GM18499 (cell line): Measurements from ENCODE around the gene ITPR2.
A peak's percentile ranks its signal among the peaks of the same experiment; 100 is the strongest.

Source experiments
- ATAC-seq: cut with Tn5 transposase; IDR thresholded peaks from one replicate; pipeline ENCODE4 v1.9.1; 2021; ENCODE audit warnings: moderate number of reproducible peaks; ENCODE audit not compliant: insufficient read depth, unreplicated experiment

The ITPR2 gene

GRCh38 chr12:26499979-26500640 is 332.9 kb downstream of the ITPR2 start:
- no peak for ATAC-seq

- ATAC-seq: no peak
Measured at GRCh38 chr12:26496170-26496569, 336.8 kb downstream of the ITPR2 start.

DNA sequence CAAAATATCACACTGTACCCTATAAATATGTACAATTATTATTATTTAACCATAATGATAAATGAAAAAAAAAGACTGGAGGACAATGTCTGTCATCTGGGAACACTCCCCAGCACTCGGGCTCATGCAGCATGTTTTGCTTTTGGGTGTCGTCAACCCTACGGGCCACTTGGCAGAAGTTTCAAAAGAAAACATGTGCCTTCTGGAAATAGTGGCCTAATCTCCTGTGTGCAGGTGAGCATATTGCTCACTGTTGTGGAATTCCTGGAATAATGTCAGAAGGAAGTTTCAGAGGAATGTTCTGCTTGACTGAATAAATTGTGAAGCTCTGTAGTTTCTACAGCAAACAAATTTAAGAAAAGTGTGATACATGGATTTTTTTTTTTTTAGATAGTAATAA is 339.3 kb downstream of the ITPR2 start:
- ATAC-seq: no peak

DNA sequence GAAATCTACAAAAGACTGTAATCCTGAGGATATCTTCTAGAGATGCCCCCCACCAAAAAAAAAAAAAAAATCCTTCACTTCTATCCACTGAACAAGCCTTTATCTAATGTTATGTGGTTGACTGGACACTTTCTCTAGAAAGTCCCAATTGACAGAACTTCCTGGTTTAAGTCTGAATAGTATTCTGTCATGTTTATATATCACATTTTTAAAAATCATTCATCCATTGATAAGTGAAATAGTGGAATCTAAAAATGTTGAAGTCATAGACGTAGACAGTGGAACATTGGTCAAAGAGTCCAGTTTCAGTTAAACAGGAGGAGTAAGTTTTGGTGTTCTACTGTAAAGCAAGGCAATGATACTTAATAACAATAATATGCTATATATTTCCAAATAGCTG is 340.6 kb downstream of the ITPR2 start:
- ATAC-seq: no peak

DNA sequence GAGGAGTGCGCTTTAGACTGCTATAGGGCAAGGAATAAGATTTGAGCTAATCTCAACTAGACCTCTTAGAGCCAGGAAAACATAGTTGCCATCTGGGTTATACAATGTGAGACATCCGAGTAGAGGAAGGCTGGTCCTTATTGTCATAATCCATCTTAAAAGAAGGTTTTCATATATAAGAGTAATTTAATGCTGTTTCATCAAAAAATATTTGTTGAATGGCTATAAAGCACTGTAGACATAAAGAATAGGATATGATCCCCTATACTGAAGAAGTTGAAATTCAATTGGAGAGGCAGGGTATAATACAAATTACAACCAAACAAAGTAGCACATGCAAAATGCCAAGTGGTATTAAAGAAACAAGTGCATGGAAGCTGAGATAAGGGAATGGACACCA is 343.1 kb downstream of the ITPR2 start:
- ATAC-seq: no peak

DNA sequence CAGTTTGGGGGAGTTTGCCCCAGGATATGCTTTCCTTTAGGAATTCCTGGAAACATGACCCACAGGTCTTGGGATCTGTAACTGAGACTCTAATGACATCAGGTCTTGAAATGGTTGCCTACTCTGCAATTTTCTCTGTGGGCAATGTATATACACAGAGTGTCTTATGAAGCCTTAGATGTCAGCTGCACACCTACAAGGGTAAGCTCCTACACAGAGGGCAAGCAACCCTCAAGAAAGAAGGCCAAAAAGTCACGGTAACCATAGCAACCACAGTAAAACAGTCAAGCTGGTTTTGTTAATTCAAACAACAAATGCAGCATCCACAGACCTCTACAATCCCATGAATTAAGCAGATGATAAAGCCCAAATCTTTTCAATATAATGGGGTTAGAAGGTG is 344.6 kb downstream of the ITPR2 start:
- ATAC-seq: no peak

GRCh38 chr12:26473291-26473690 is 359.7 kb downstream of the ITPR2 start:
- peak; percentile 78 for ATAC-seq

- peak; percentile 79 for ATAC-seq
Measured at GRCh38 chr12:26471560-26471959, 361.4 kb downstream of the ITPR2 start.

GRCh38 chr12:26469421-26470180 is 363.4 kb downstream of the ITPR2 start:
- no peak for ATAC-seq

DNA sequence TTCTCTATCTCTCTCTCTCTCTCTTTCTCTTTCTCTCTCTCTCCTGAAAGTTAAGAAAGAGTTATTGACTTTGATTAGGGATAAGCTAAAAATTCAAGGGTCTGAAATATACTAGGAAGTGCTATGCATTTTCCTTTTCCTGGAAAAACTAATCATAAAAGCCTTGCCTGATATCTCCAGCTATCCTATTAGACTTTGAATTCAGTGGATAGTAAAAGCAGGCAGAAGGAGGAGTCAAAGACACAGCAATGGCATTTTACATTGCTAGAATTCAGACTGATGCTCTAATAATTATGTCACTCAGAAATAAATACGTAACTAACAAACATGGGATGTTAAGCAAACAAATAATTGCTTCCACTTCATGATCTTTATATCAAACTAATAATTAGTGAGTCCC is 365.6 kb downstream of the ITPR2 start:
- ATAC-seq: no peak

DNA sequence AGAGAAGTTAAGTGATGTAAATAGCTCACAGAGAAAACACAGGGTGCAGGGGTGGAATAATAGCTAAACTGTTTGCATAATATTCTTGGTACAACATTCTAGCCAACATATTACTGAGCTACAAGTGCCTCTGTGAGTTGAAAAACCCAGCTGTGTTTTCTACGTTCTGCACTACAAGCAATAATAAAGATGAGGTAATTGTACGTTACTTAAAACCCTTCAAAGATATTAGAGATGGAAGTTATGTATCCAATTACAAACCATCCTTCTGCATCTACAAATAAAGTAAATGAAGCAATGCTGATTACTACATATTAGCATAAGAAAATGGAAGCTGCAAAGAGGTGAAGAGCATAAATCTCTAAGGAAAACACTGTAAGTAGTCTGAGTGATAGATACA is 366.3 kb downstream of the ITPR2 start:
- no peak for ATAC-seq

DNA sequence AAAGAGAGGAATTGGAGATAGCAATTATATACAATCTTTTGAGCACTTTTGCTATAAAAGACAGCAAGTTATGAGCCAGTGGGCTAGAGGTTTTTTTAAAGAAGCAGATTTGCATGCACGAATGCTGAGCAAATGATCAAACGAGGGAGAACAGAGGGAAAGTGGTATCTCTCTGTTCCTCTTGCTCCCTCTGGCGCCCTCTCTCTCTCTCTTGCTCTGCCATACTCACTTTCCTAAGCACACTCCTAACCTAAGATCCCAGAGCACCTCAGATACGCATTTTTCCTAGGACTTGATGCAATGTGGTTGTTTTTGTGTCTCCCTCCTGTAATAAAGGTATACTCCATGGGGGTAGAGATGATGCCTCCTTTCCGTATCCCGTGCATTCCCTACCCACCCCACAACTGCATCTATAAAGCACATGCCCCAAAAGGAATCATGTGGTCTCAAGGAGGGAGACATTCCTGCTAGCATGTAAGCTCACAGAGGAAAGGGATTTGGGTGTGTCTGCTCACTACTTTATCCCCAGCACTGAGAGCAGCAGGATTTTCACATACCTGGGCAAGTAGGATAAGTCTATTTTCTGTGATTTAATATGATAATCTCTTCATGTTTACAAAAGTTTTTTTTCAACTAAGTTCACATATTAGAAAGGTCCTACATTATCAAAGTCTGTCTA is 367.4 kb downstream of the ITPR2 start:
- ATAC-seq: no peak

DNA sequence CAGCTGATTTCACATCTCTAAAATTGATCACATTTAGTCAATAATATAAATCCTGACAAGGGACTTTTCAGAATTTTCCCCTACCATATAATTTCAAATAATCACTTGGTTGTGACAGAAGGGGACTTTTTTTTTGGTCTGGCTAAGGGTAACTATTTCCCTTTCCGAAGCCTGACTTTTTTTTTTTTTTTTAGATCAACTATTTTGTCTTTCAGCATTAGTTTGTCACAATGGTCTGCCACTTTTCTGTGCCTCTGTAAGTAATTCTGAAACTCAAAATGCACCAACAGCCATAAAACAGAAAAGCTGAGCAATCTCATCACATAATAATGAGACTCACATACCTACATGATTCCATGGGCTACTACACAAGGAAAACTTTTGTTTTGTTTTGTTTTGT is 371.2 kb downstream of the ITPR2 start:
- ATAC-seq: no peak

- no peak for ATAC-seq
Measured at GRCh38 chr12:26460361-26460760, 372.6 kb downstream of the ITPR2 start.

DNA sequence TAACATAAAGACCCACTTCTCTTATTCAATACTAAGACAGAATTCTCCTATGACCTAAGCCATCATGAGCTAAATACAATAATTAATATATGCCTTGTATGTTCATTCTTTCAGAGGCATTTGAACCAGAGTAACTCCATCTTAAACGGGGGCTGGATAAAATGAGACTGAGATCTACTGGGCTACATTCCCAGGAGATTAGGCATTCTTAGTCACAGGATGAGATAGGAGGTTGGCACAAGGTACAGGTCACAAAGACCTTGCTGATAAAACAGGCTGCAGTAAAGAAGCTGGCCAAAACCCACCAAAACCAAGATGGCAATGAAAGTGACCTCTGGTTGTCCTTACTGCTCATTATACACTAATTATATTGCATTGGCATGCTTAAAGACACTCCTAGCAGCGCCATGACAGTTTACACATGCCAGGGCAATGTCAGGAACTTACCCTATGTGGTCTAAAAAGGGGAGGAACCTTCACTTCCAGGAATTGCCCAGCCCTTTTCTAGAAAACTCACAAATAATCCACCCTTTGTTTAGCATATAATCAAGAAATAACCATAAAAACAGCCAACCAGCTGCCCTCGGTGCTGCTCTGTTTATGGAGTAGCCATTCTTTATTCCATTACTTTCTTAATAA is 376.9 kb downstream of the ITPR2 start:
- no peak for ATAC-seq

DNA sequence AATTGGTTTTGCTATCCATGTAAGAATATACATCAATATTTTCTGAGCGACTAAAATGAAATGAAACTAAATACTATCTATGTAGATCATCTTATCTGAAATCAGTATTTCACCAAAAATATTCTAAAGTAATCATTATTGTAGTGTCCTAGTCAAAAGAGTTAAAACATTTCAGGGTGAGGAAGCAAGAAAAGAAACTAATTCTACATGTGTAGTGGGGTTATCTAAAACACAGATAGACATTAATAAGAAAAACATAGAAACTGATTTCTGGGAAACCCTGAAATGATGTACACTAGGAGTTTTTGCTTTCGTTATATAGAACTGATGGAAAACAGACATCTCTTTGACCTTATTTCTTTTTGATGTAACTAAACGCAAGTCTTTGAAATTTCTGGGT is 379.7 kb downstream of the ITPR2 start:
- ATAC-seq: no peak

- no peak for ATAC-seq
Measured at GRCh38 chr12:26452511-26452910, 380.5 kb downstream of the ITPR2 start.

DNA sequence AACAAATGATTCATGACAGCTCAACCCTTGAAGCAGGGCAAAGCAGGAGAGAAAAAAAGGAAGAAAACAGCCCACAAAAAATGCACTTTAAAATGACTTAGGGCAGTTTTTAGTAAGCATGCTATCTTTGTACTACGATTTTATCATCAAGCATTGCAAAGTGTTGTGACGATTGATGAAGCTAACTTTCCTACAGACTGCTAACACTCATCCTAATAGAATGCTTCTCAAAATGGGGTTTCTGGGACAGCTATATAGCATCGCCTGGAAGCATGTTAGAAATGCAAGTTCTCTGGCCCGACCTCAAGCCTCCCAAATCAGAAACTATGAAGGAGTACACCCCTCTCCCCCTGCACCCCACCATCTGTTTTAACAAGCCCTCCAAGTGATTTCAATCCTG is 381.2 kb downstream of the ITPR2 start:
- no peak for ATAC-seq

DNA sequence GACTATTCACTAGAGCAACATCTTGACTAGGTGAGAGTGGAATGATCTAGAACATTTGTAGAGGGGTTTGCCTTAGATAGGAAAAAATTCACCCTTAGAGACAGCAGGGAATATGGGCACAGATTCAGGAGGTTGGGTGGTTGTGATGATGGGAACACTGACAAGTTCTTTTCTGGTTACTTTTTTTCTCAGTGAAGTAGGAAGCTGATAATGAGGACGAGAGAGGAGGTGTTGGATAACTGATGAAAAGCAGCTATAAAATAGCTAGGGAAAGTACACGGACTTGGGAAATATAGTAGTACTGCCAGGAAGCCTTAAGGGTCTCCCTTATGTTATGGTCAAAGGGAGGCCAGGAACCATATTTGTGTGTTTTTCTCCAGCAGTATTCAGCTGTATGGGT is 387.1 kb downstream of the ITPR2 start:
- no peak for ATAC-seq

- ATAC-seq: no peak
Measured at GRCh38 chr12:26443309-26443708, 389.7 kb downstream of the ITPR2 start.

DNA sequence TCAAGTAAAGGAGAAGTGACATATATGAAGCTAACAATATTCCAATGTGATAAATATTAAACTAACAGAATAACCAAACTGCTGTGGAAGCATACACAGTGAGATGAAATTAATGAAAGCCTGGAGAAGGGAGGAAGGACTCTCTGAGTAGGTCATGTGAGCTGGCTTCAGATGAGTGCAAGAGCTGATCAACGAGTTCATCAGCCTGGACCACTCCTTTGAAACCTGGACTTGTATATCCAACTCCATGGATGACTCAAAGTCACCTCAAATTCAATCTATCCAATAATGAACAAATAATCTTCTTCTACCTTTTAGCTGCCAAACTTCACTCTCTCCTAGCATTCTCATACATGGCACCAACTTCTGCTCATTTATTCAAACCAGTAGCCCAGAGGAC is 391.6 kb downstream of the ITPR2 start:
- no peak for ATAC-seq
